ENCODE measurements around the gene E2F1.
"Not testable (repeated sequence)": the region's sequence is repeated elsewhere in the genome, so short reads cannot be mapped to it uniquely, and the experiment has no call there.

The E2F1 gene

DNA sequence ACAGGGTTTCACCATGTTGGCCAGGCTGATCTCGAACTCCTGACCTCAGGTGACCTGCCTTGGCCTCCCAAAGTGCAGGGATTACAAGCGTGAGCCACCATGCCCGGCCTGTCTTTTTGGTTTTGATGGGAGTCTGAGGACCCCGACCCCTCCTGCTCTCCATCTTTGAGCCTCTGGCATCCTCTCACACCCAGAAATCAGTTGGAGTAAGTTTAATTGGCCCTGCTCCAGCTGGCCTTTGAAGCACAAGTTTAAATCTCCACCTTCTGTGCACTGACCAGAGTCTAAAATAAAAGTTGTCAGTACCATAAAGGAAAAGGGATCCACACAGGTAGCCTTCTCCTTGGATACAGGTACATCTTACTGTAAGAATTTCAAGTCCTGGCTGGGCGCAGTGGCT lies 40.0 kb downstream of the E2F1 start:
- Histone ChIP-seq H3K9me3 (ENCODE audit: control insufficient read depth, low read length) (no peaks in the 10 kb centered on the region), H3K27ac (ENCODE audit: low read depth, low read length, severe bottlenecking) (no peak overlapping the region), H3K4me3 (ENCODE audit: extremely low read depth, insufficient read depth, low read length, poor library complexity, severe bottlenecking) (no peak overlapping the region), H3K4me1 (ENCODE audit: control insufficient read depth, insufficient read depth, low read length, poor library complexity, severe bottlenecking) (no peaks in the 10 kb centered on the region), H3K36me3 (ENCODE audit: control insufficient read depth, insufficient read depth, low read length) (peaks cover 29% of the 10 kb centered on the region)
- 88 to 100% methylated on average over 1 to 5 of the region's 5 CpGs for WGBS, 2 experiments (ENCODE audit: insufficient coverage in 2 of 2)

GRCh38 chr20:33645396-33645795 lies 40.8 kb downstream of the E2F1 start:
- Histone ChIP-seq H3K36me3 (ENCODE audit: control insufficient read depth, insufficient read depth, low read length) (peaks cover 35% of the 10 kb centered on the region), H3K4me1 (ENCODE audit: control insufficient read depth, insufficient read depth, low read length, poor library complexity, severe bottlenecking) (no peaks in the 10 kb centered on the region)
- WGBS, 2 experiments (ENCODE audit: insufficient coverage in 2 of 2): 100% methylated on average over 2 of the region's 2 CpGs

GRCh38 chr20:33645072-33645358 lies 41.2 kb downstream of the E2F1 start:
- Histone ChIP-seq H3K4me1 (ENCODE audit: control insufficient read depth, insufficient read depth, low read length, poor library complexity, severe bottlenecking) (no peaks in the 10 kb centered on the region), H3K36me3 (ENCODE audit: control insufficient read depth, insufficient read depth, low read length) (peaks cover 38% of the 10 kb centered on the region), H3K9me3 (ENCODE audit: control insufficient read depth, low read length) (no peaks in the 10 kb centered on the region), H3K4me3 (ENCODE audit: extremely low read depth, insufficient read depth, low read length, poor library complexity, severe bottlenecking) (no peak overlapping the region), H3K27ac (ENCODE audit: low read depth, low read length, severe bottlenecking) (no peak overlapping the region)
- 90 to 96% methylated on average over 3 of the region's 4 CpGs for WGBS, 2 experiments (ENCODE audit: insufficient coverage in 2 of 2)

More at GRCh38 chr20:33645396-33645795, 40.8 kb downstream of the E2F1 start:
- no peak overlapping the region for H3K27ac ChIP-seq (ENCODE audit: low read depth, low read length, severe bottlenecking)
- no peak overlapping the region for H3K4me3 ChIP-seq (ENCODE audit: extremely low read depth, insufficient read depth, low read length, poor library complexity, severe bottlenecking)
- H3K9me3 ChIP-seq (ENCODE audit: control insufficient read depth, low read length): no peaks in the 10 kb centered on the region

DNA sequence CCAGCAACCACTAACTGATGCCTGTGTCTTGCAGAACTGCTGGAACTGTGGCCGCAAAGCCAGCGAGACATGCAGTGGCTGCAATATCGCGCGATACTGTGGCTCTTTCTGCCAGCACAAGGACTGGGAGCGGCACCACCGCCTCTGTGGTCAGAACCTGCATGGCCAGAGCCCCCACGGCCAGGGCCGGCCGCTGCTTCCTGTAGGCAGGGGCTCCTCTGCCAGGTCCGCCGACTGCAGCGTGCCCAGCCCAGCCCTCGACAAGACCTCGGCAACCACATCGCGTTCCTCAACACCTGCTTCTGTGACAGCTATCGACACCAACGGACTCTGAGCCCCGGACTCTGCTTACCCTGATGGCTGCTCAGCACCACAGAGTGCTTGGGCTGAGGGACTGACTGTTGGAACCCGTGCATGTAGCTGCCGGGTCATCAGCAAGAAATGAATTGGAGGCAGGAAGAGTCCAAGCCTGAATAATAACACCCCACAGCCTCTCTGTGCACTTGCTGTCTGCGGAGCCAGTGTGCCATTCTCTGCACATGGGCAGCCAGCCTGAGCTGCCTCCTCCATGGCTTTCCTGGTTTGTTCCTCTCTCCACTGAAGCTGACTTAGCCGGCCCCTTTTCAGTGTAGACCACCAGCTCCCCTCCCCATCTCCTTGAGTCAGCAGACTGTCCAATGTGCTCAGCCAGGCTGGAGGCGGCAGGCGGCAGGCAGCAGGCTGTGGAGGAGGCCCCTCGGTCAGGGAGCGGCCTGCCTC lies 41.7 kb downstream of the E2F1 start:
- no peaks in the 10 kb centered on the region for H3K9me3 ChIP-seq (ENCODE audit: control insufficient read depth, low read length)
- WGBS, 2 experiments (ENCODE audit: insufficient coverage in 2 of 2): 94 to 96% methylated on average over 25 to 27 of the region's 28 CpGs
- H3K4me1 ChIP-seq (ENCODE audit: control insufficient read depth, insufficient read depth, low read length, poor library complexity, severe bottlenecking): no peaks in the 10 kb centered on the region
- H3K36me3 ChIP-seq (ENCODE audit: control insufficient read depth, insufficient read depth, low read length): peaks cover 43% of the 10 kb centered on the region
- H3K4me3 ChIP-seq (ENCODE audit: extremely low read depth, insufficient read depth, low read length, poor library complexity, severe bottlenecking): no peak overlapping the region
- no peak overlapping the region for H3K27ac ChIP-seq (ENCODE audit: low read depth, low read length, severe bottlenecking)

DNA sequence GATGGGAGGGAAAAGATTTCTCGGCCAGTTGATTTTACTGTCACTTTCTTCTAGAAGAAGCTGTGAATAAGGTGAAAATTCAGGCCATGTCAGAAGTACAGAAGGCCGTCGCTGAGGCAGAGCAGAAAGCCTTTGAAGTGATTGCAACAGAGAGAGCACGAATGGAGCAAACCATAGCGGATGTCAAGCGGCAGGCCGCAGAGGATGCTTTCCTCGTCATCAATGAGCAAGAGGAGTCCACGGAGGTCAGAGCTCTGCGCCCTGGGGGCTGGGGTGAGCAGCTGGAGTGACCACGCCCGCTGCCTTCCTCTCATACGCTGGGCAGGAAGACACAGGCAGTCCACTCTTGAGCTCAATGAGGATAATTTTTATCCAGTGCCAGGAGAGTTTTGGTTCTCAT lies 45.9 kb downstream of the E2F1 start:
- 91 to 93% methylated on average over 10 to 12 of the region's 13 CpGs for WGBS, 2 experiments (ENCODE audit: insufficient coverage in 2 of 2)
- Histone ChIP-seq H3K36me3 (ENCODE audit: control insufficient read depth, insufficient read depth, low read length) (peaks cover 60% of the 10 kb centered on the region), H3K4me3 (ENCODE audit: extremely low read depth, insufficient read depth, low read length, poor library complexity, severe bottlenecking) (no peak overlapping the region)

DNA sequence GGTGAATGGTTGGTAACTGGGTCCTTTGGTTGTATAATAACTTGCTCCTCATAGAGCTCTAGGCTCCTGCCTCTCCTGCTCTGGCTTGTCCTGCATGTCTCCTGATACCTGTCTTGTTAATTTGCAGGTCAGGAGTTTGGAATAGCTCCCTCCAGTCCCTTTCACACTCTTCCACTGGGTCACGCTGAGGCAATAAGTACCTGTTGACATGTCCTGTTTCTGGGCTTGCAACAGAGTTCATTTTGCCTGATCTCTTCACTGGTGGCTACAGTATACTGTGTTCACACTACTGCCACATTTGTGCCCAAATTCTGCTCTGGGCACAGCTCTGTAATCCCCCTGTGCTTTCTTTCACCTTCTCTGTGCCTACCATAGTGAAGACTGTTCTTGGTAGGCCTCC lies 49.4 kb downstream of the E2F1 start:
- 82 to 86% methylated on average over 1 of the region's 1 CpG for WGBS, 2 experiments (ENCODE audit: insufficient coverage in 2 of 2)
- Histone ChIP-seq H3K4me1 (ENCODE audit: control insufficient read depth, insufficient read depth, low read length, poor library complexity, severe bottlenecking) (no peaks in the 10 kb centered on the region), H3K4me3 (ENCODE audit: extremely low read depth, insufficient read depth, low read length, poor library complexity, severe bottlenecking) (no peak overlapping the region), H3K9me3 (ENCODE audit: control insufficient read depth, low read length) (no peaks in the 10 kb centered on the region), H3K27ac (ENCODE audit: low read depth, low read length, severe bottlenecking) (no peak overlapping the region), H3K36me3 (ENCODE audit: control insufficient read depth, insufficient read depth, low read length) (peaks cover 59% of the 10 kb centered on the region)

More for the DNA sequence above, 45.9 kb downstream of the E2F1 start:
- Histone ChIP-seq H3K9me3 (ENCODE audit: control insufficient read depth, low read length) (no peaks in the 10 kb centered on the region), H3K4me1 (ENCODE audit: control insufficient read depth, insufficient read depth, low read length, poor library complexity, severe bottlenecking) (no peaks in the 10 kb centered on the region), H3K27ac (ENCODE audit: low read depth, low read length, severe bottlenecking) (no peak overlapping the region)

DNA sequence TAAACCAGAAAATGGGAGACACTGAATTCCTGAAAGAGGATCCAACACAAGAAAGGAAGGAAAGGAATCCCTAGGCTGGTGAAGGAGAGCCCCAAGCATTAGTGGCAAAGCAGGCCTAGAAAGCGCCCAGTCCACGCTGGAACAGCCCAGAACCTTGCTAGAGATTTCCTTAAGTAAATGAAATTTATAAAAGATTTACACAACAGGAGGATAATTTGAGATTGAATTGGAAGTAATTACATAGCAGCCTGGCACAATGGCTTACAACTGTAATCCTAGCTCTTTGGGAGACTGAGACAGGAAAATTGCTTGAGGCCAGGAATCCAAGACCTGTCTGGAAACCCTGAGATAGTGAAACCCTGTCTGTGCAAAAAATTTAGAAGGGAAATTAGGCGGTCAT lies 50.8 kb downstream of the E2F1 start:
- H3K4me3 ChIP-seq (ENCODE audit: extremely low read depth, insufficient read depth, low read length, poor library complexity, severe bottlenecking): no peak overlapping the region
- no peak overlapping the region for H3K27ac ChIP-seq (ENCODE audit: low read depth, low read length, severe bottlenecking)
- H3K9me3 ChIP-seq (ENCODE audit: control insufficient read depth, low read length): no peaks in the 10 kb centered on the region
- 100% methylated on average over 1 of the region's 3 CpGs for WGBS, 2 experiments (ENCODE audit: insufficient coverage in 2 of 2)
- peaks cover 53% of the 10 kb centered on the region for H3K36me3 ChIP-seq (ENCODE audit: control insufficient read depth, insufficient read depth, low read length)
- no peaks in the 10 kb centered on the region for H3K4me1 ChIP-seq (ENCODE audit: control insufficient read depth, insufficient read depth, low read length, poor library complexity, severe bottlenecking)

DNA sequence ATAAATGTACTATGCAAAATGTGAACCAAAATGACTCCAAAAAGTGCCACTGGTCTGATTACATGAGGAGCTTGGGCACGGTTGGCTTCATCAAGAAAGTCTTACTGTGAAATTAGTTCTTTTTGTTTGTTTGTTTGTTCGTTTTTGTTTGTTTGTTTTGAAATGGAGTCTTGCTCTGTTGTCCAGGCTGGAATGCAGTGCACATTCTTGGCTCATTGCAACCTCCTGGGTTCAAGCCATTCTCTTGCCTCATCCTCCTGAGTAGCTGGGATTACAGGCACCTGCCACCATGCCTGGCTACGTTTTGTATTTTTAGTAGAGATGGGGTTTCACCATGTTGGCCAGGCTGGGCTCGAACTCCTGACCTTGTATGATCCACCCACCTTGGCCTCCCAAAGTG lies 54.3 kb downstream of the E2F1 start:
- not testable (repeated sequence) for H3K27ac ChIP-seq (ENCODE audit: low read depth, low read length, severe bottlenecking); H3K9me3 ChIP-seq (ENCODE audit: control insufficient read depth, low read length); H3K4me1 ChIP-seq (ENCODE audit: control insufficient read depth, insufficient read depth, low read length, poor library complexity, severe bottlenecking); H3K4me3 ChIP-seq (ENCODE audit: extremely low read depth, insufficient read depth, low read length, poor library complexity, severe bottlenecking)
- 80 to 86% methylated on average over 1 to 2 of the region's 4 CpGs for WGBS, 2 experiments (ENCODE audit: insufficient coverage in 2 of 2)
- H3K36me3 ChIP-seq (ENCODE audit: control insufficient read depth, insufficient read depth, low read length): peaks cover 59% of the 10 kb centered on the region

- H3K36me3 ChIP-seq (ENCODE audit: control insufficient read depth, insufficient read depth, low read length): peaks cover 60% of the 10 kb centered on the region
- no peak overlapping the region for H3K27ac ChIP-seq (ENCODE audit: low read depth, low read length, severe bottlenecking)
- H3K4me1 ChIP-seq (ENCODE audit: control insufficient read depth, insufficient read depth, low read length, poor library complexity, severe bottlenecking): no peaks in the 10 kb centered on the region
- no peak overlapping the region for H3K4me3 ChIP-seq (ENCODE audit: extremely low read depth, insufficient read depth, low read length, poor library complexity, severe bottlenecking)
- H3K9me3 ChIP-seq (ENCODE audit: control insufficient read depth, low read length): no peaks in the 10 kb centered on the region
- WGBS, 2 experiments (ENCODE audit: insufficient coverage in 2 of 2): 96 to 100% methylated on average over 3 to 4 of the region's 4 CpGs
Observed at GRCh38 chr20:33630507-33630906, 55.7 kb downstream of the E2F1 start.

GRCh38 chr20:33629979-33630378 lies 56.2 kb downstream of the E2F1 start:
- Histone ChIP-seq H3K27ac (ENCODE audit: low read depth, low read length, severe bottlenecking) (no peak overlapping the region), H3K4me3 (ENCODE audit: extremely low read depth, insufficient read depth, low read length, poor library complexity, severe bottlenecking) (no peak overlapping the region), H3K9me3 (ENCODE audit: control insufficient read depth, low read length) (no peaks in the 10 kb centered on the region), H3K36me3 (ENCODE audit: control insufficient read depth, insufficient read depth, low read length) (peaks cover 59% of the 10 kb centered on the region), H3K4me1 (ENCODE audit: control insufficient read depth, insufficient read depth, low read length, poor library complexity, severe bottlenecking) (no peaks in the 10 kb centered on the region)
- 95 to 100% methylated on average over 2 to 4 of the region's 5 CpGs for WGBS, 2 experiments (ENCODE audit: insufficient coverage in 2 of 2)

- no peak overlapping the region for H3K27ac ChIP-seq (ENCODE audit: low read depth, low read length, severe bottlenecking)
- peaks cover 63% of the 10 kb centered on the region for H3K36me3 ChIP-seq (ENCODE audit: control insufficient read depth, insufficient read depth, low read length)
- H3K9me3 ChIP-seq (ENCODE audit: control insufficient read depth, low read length): no peaks in the 10 kb centered on the region
- WGBS, 2 experiments (ENCODE audit: insufficient coverage in 2 of 2): 95 to 96% methylated on average over 9 to 10 of the region's 10 CpGs
- no peak overlapping the region for H3K4me3 ChIP-seq (ENCODE audit: extremely low read depth, insufficient read depth, low read length, poor library complexity, severe bottlenecking)
- no peaks in the 10 kb centered on the region for H3K4me1 ChIP-seq (ENCODE audit: control insufficient read depth, insufficient read depth, low read length, poor library complexity, severe bottlenecking)
Observed at GRCh38 chr20:33629533-33629932, 56.7 kb downstream of the E2F1 start.
